ENCODE measurements around the gene CEP250.
"Not testable (repeated sequence)": the region's sequence is repeated elsewhere in the genome, so short reads cannot be mapped to it uniquely, and the experiment has no call there.

DNA sequence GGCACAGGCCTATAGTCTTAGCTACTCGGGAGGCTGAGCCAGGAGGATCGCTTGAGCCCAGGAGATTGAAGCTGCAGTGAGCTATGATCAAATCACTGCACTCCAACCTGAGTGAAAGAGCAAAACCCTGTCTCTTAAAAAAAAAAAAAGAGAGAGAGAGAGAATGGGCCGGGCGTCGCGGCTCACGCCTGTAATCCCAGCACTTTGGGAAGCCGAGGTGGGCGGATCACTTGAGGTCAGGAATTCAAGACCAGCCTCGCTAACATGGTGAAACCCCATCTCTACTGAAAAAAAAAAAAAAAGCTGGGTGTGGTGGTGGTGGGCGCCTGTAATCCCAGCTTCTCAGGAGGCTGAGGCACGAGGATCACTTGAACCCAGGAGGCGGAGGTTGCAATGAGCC lies 5.5 kb upstream of the CEP250 start:
- not testable (repeated sequence) for TF ChIP-seq ARNT (IDR thresholded peaks at IDR 0.05); FOXM1 (IDR thresholded peaks at IDR 0.05; ENCODE audit: borderline replicate concordance); TARDBP (IDR thresholded peaks at IDR 0.05); SP1 (IDR thresholded peaks at IDR 0.05); L3MBTL2 (conservative IDR thresholded peaks at IDR 0.05)
- TF ChIP-seq ZNF384 (IDR thresholded peaks at IDR 0.05), result peak; percentile 51
